GM18873 (cell line): ENCODE data around the gene LYZL6.

ENCODE experiments used
- ATAC-seq: cut with Tn5 transposase; IDR thresholded peaks from one replicate; pipeline ENCODE4 v1.9.1; 2021; ENCODE audit warnings: mild to moderate bottlenecking, moderate library complexity, moderate number of reproducible peaks; ENCODE audit not compliant: unreplicated experiment, low FRiP score

LYZL6 gene

DNA sequence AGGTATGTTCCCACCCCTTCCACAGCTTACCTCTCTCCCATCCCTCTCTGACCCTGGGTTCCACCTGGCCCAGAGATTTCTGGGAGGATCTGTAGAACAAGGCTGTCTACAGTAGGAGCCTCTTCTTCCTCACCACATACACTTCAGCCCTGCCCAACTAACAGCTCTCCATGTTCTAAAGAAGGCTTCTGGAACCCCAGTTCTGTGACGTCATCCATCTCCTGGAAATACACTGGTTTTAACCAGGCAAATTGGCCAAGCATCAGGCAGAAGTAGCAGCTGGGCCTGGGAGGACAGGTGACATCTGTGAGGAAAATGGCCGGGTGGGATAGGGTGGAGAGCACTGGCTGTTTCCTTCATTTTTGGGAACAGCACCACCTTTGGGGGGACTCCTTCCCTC, at the start of gene LYZL6:
Gene LYZL6 (minus strand): TSS at position 177 of the 400 bp plus-strand sequence. CDS start 4,357 bp downstream, outside the sequence.
- ATAC-seq = no peak

DNA sequence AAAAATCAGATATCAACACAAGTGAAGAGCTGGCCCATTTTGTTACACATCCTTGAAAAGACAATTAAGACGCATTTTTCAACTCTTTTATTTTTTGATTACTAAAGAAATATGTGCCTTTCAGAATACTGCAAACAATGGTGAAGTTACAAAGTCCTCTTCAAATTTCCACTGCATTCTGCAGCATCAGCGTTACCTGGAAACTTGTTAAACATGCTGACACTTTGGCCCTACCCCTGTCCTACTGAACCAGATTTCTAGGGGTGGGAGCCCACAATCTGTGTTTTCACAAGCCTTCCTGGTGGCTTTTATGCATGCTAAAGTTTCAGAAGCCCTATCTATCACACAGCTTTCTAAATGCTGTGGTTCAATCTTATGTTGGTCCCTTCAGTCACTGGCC, 47.6 kb upstream of the LYZL6 start:
- ATAC-seq = no peak

DNA sequence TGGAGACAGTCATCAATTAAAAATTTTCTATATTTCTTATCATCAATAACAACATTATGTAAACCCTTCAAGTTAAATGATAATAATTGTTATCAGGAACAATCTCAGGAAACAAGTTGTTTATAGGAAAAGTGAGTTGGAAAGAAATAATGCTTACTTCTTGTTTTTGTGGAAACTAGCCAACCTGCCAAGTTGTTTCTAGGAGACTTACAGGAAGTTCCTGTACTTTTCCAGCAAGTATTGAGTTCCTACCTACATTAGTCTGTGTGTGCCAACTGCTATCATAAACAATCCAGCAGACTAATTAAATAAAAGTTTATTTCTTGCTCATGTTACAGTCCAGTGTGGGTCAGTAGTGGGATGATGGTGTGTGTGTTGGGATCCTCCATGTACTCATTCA, 44.7 kb upstream of the LYZL6 start:
- ATAC-seq = no peak

DNA sequence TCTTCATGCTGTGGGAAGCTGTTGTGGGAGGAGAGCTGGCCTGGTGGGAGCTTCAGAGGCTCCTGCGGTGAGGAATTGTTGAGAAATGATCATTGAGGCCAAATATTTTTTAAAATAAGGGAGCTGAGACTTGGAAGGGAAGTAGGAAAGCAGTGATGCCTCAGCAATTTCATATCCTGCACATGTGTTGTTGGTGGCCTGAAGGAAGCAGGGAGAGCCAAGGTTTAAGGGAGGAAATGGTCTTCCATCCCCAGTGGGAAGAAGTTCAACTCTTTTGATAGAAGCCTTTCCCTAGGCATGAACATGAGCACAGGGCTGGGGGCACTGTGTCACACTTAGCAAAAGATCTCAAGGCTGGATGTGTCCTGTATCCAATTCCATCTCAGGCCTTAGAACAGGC, 43.1 kb upstream of the LYZL6 start, which contains the start of gene CCL14:
Gene CCL14 (minus strand): TSS at position 87 of the 400 bp plus-strand sequence. CDS start 80 bp downstream, at position 7.
- ATAC-seq = no peak

DNA sequence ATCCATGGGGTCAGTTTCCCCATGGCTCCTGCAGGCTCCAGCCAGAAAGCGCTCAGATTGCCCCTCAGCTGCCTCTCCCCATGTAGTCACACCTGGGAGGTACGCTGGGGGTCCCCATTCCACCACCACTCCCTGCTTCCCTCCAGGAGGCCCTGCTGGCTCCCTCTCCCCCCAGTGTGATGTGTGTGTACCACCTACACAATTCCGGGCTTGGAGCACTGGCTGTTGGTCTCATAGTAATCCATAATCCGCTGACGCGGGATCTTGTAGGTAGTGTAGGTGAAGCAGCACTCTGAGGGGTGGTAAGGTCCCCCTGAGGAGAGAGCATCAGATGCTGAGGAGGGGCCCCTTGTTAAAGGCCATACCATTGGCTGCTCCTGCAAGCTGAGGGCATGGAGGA, 40.6 kb upstream of the LYZL6 start:
- no peak for ATAC-seq

- ATAC-seq = no peak
These were observed 39.1 kb upstream of the LYZL6 start for GRCh38 chr17:35982409-35983191.

DNA sequence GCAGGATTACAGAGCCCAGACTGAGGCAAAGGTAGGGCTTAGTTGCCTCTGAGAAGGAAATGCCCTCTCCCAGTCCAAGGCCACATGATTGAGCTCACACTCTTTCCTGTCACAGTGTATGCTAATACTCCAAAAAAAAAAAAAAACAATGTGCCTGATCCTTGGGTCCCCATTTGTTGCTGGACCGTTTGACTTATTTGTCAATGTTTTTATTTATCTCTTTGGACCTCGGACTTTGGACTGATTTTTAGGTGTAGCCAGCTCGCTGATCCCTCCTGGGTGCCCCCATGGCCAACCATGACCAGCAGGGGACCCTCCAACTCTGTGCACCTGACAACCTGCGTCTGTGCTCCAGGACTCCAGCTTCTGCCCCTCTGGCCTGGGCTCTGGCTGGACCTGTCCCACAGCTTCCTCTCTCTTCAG, 38.4 kb upstream of the LYZL6 start:
- ATAC-seq = no peak

- ATAC-seq = no peak
These were observed 37.7 kb upstream of the LYZL6 start, which contains the start of gene CCL16 for GRCh38 chr17:35981246-35981645. CCL16 (minus strand) TSS chr17:35981497; CDS start chr17:35981420, 77 bp downstream.

DNA sequence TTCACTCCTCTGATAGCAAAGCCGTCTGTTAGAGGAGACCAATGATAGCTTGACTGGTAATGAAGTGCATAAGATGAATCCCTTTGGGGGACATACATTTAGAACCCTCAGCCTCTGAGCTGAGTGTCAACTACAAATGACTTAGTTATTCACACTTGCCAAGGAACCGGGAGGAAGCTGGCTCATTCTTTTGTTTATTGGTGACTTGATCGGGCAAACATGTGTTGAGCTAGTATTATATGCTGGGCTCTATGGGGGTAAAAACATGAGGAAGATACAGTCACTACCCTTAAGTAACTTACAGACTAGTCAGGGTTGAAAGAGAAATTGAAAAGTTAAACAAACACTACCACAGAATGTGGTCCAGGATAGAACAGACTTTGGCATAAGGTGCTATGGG, 34.8 kb upstream of the LYZL6 start:
- ATAC-seq = no peak

DNA sequence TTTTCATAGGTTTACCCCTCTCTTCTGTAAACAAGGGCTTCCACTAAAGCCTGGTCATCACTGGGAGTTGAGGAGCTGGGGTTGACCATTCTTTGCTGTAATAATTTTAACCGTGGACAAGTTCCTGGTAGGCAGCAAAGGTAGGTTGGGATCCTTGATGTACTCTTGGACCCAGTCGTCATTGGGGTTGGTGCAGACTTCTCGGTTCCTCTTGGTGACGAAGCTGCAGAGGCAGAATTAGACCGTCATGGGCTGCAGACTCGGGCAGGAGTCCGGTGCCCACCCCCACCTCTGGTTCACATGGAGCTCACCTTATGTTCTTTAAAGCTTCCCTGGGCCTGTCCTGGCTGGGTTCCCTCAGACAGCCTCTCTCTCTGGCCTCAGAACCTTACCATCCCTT, 34.0 kb upstream of the LYZL6 start:
- no peak for ATAC-seq

DNA sequence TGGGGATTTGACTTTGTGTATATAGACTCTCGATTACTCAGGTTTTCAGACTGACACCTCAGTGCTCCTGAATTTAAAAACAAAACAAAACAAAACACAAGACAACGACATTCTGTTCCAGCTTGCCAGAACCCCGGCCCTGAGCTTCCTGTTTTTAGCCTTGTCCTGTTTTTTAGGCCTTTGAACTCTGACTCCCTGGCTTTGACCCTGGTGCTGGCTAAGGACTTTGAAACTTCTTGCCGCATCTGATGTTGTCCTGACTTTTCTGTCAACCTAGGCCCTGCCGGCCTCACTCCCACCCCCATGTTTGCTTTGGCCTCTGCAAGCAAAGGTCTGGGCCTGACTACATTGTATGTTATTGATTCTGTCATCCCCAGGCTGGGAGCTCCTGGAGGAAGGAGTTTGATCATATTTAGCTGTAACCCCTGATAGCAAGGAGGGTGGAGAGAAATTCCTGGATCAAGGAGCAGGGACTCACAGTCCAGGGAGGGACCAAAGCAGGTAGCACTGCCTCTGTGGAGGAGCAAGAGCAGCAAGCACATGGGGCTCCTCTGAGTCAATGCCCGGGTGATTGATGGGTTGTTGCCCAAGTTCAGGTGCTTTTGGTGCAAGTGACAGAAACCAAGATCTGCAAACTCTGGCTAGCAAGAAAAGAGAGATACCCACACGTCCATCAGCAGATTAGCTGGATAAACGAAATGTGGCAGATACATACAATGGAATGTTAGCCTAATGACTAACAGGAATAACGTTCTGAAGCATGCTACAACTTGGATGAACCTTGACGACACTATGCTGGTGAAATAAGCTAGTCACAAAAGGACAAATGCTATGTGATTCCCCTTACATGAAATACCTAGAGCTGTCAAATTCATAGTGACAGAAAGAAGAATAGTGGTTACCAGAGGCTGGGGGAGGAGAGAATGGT, 30.1 kb upstream of the LYZL6 start:
- ATAC-seq = no peak

GRCh38 chr17:35972945-35973332, 29.4 kb upstream of the LYZL6 start:
- no peak for ATAC-seq

GRCh38 chr17:35972535-35972934, 29.0 kb upstream of the LYZL6 start:
- ATAC-seq = no peak

- no peak for ATAC-seq
These were observed 28.6 kb upstream of the LYZL6 start for GRCh38 chr17:35972066-35972465.

- ATAC-seq = no peak
These were observed 26.3 kb upstream of the LYZL6 start for GRCh38 chr17:35969558-35970380.

GRCh38 chr17:35968520-35969054, 25.1 kb upstream of the LYZL6 start:
- no peak for ATAC-seq

DNA sequence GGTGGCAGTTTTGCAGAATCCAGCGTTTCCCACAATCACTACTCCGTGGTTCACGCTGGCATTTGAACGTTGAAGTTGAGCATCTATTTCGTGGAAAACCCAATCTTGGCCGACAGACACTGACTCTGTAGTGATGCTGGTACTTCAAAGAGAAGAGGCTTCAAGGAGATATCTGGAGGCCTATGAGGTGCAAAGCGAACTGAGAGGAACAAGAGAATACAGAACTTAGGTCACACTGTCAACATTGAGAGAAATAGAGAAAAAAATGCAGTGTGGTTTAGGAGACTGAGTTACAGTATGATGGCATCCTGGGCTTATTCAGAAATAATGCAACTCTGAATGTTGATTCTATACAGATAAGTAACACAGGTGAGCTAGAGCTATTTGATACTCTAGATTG, 21.8 kb upstream of the LYZL6 start:
- no peak for ATAC-seq

GRCh38 chr17:35963663-35964062, 20.1 kb upstream of the LYZL6 start:
- no peak for ATAC-seq

DNA sequence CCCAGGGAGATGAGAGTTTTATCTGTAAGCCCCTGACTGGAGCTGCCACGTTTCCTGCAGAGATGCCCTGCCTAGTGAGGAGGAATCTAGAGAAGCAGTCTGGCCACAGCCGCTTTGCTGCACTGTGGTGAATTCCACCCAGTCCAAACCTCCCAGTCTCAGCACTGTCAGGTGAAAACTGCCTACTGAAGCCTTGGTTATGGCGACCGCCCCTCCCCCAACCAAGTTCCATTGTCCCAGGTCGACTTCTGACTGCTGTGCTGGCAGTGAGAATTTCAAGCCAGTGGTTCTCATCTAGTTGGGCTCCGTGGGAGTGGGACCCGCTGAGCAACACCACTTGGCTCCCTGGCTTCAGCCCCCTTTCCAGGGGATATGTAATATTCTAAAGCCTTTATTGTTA, 10.2 kb upstream of the LYZL6 start:
- ATAC-seq = no peak

GRCh38 chr17:35949401-35949800, 5.9 kb upstream of the LYZL6 start:
- ATAC-seq = no peak
